Liver (tissue), 9 donors: ENCODE results near the gene SLC16A4. TPM values are rescaled to one million over a fixed set of nuclear protein-coding genes. Genes with fewer than 3 reads are reported as not detected.
A peak's percentile ranks its signal among the peaks of the same experiment; 100 is the strongest.

ENCODE experiments used
- DNase-seq: peaks from one replicate; pipeline ENCODE4 v3.0.0-alpha.2; 2017; ENCODE audit warnings: low spot score
- H3K27ac ChIP-seq, 2 donors: one replicate each; pipeline ENCODE4 v1.7.0; 2013; ENCODE audit warnings: inconsistent platforms in 2 of 2, low read length in 2 of 2, control low read depth in 1 of 2, low read depth in 1 of 2, mild to moderate bottlenecking in 1 of 2
- H3K27me3 ChIP-seq, 4 donors: one replicate each; pipeline versions ENCODE4 v1.6.1 to v1.7.0; 2013; ENCODE audit warnings: low read length in 3 of 4, inconsistent platforms in 1 of 4, mild to moderate bottlenecking in 1 of 4, moderate library complexity in 1 of 4; ENCODE audit not compliant: control insufficient read depth in 4 of 4, insufficient read depth in 4 of 4
- H3K36me3 ChIP-seq, 4 donors: one replicate each; pipeline versions ENCODE4 v1.6.1 to v1.7.0; 2013; ENCODE audit warnings: low read length in 3 of 4, mild to moderate bottlenecking in 3 of 4, low read depth in 1 of 4, moderate library complexity in 1 of 4; ENCODE audit not compliant: control insufficient read depth in 4 of 4, insufficient read depth in 3 of 4
- H3K4me1 ChIP-seq, 4 donors: one replicate each; pipeline versions ENCODE4 v1.6.1 to v1.7.0; 2013; ENCODE audit warnings: low read length in 3 of 4, mild to moderate bottlenecking in 3 of 4, moderate library complexity in 1 of 4; ENCODE audit not compliant: control insufficient read depth in 4 of 4, insufficient read depth in 4 of 4
- H3K4me3 ChIP-seq, 3 donors: one replicate each; pipeline versions ENCODE4 v1.6.1 to v1.7.0; 2013; ENCODE audit warnings: low read length in 3 of 3, control low read depth in 1 of 3, low read depth in 1 of 3, mild to moderate bottlenecking in 1 of 3
- H3K9ac ChIP-seq, 2 donors: one replicate each; pipeline ENCODE4 v1.7.0; 2013; ENCODE audit warnings: low read length in 2 of 2, mild to moderate bottlenecking in 2 of 2, moderate library complexity in 2 of 2, control low read depth in 1 of 2, low read depth in 1 of 2
- H3K9me3 ChIP-seq, 4 donors: one replicate each; pipeline versions ENCODE4 v1.6.1 to v1.7.0; 2013; ENCODE audit warnings: low read length in 3 of 4; ENCODE audit not compliant: control insufficient read depth in 4 of 4
- CTCF ChIP-seq: fragments of 150-350 bp; IDR thresholded peaks from 2 replicates; pipeline ENCODE4 v1.5.1; 2017; ENCODE audit warnings: improper control_type of control experiment, low read depth, low read length; ENCODE audit not compliant: missing input control
- EGR1 ChIP-seq, 2 donors: IDR thresholded peaks; 2 replicates each; pipeline ENCODE4 v1.6.1; 2016 to 2018; ENCODE audit warnings: antibody characterized with exemption in 2 of 2, low read depth in 2 of 2
- FOXA1 ChIP-seq: IDR thresholded peaks from 2 replicates; pipeline ENCODE4 v1.6.1; 2016; ENCODE audit warnings: antibody characterized with exemption
- FOXA2 ChIP-seq: IDR thresholded peaks from 2 replicates; pipeline ENCODE4 v1.6.1; 2016; ENCODE audit warnings: antibody characterized with exemption
- GABPA ChIP-seq, 2 donors: IDR thresholded peaks in 1 of 2; conservative IDR thresholded peaks in 1 of 2; 2 replicates each; pipeline ENCODE4 v1.6.1; 2016; ENCODE audit warnings: antibody characterized with exemption in 2 of 2, mild to moderate bottlenecking in 1 of 2, moderate library complexity in 1 of 2
- HNF4A ChIP-seq, 2 donors: conservative IDR thresholded peaks; 2 replicates each; pipeline ENCODE4 v1.6.1; 2016; ENCODE audit warnings: antibody characterized with exemption in 2 of 2, mild to moderate bottlenecking in 2 of 2
- JUND ChIP-seq, 2 donors: IDR thresholded peaks; 2 replicates each; pipeline ENCODE4 v1.6.1; 2016; ENCODE audit warnings: antibody characterized with exemption in 2 of 2
- MAX ChIP-seq: IDR thresholded peaks from 2 replicates; pipeline ENCODE4 v1.6.1; 2016; ENCODE audit warnings: antibody characterized with exemption
- NR2F2 ChIP-seq: IDR thresholded peaks from 2 replicates; pipeline ENCODE4 v1.6.1; 2016; ENCODE audit warnings: antibody characterized with exemption
- RAD21 ChIP-seq, 2 donors: IDR thresholded peaks; 2 replicates each; pipeline ENCODE4 v1.6.1; 2016; ENCODE audit warnings: antibody characterized with exemption in 2 of 2, mild to moderate bottlenecking in 2 of 2
- REST ChIP-seq: IDR thresholded peaks from 2 replicates; pipeline ENCODE4 v1.6.1; 2016; ENCODE audit warnings: antibody characterized with exemption, mild to moderate bottlenecking
- RXRA ChIP-seq, 2 donors: IDR thresholded peaks; 2 replicates each; pipeline ENCODE4 v1.6.1; 2017 to 2018; ENCODE audit warnings: antibody characterized with exemption in 2 of 2, mild to moderate bottlenecking in 1 of 2
- SP1 ChIP-seq: IDR thresholded peaks from 2 replicates; pipeline ENCODE4 v1.6.1; 2018; ENCODE audit warnings: antibody characterized with exemption, mild to moderate bottlenecking
- TAF1 ChIP-seq: conservative IDR thresholded peaks from 2 replicates; pipeline ENCODE4 v1.6.1; 2016; ENCODE audit warnings: antibody characterized with exemption, mild to moderate bottlenecking
- YY1 ChIP-seq: IDR thresholded peaks from 2 replicates; pipeline ENCODE4 v1.6.1; 2016; ENCODE audit warnings: antibody characterized with exemption, mild to moderate bottlenecking
- ZBTB33 ChIP-seq: IDR thresholded peaks from 2 replicates; pipeline ENCODE4 v1.6.1; 2016; ENCODE audit warnings: antibody characterized with exemption
- WGBS: extraction: QIAGEN DNeasy Blood & Tissue Kit; methylation state at CpG from one replicate; pipeline ENCODE4 v1.1.7; 2013; 5-methylcytosine and 5-hydroxymethylcytosine counted together
- polyA plus RNA-seq, 2 donors: library from polyadenylated mRNA; stranded (reverse) in 1 of 2; unstranded in 1 of 2; fragments of 200-250 nt in 1 of 2; fragments of >200 nt in 1 of 2; fragmentation: Nextera tagmentation in 1 of 2; extraction: Ambion mirVana in 1 of 2; gene quantifications; one replicate each; pipeline versions ENCODE4 v1.2.1 to v1.2.3, GENCODE V29; 2013 to 2015
- total RNA-seq, 2 donors: library from RNA; depleted of rRNA; stranded (reverse); fragments of >200 nt; gene quantifications; one replicate each; pipeline ENCODE4 v1.2.3, GENCODE V29; 2014
- donor health status: healthy.
- donor health status: healthy.
- donor health status: healthy.
- donor health status: healthy.
- donor health status: healthy.

Gene SLC16A4
- total and polyA plus RNA-seq, 4 donors: 0.72 to 1.8 (median 1.6) TPM

- H3K36me3 ChIP-seq: peaks cover 1 to 7% (median 4%) of the 10 kb centered on the region in 4 donors
- H3K4me3 ChIP-seq: peak overlapping the region; percentile 71 to 82 (median 78)
- H3K9ac ChIP-seq: peak overlapping the region; percentile 93 to 94
- TF ChIP-seq TAF1: no peak
- peak; percentile 32 for TF ChIP-seq MAX
- no peak for TF ChIP-seq FOXA1
- no peak for TF ChIP-seq CTCF
- no peak for TF ChIP-seq GABPA (IDR thresholded peaks at IDR 0.05 in 1 of 2, conservative IDR thresholded peaks at IDR 0.05 in 1 of 2)
- TF ChIP-seq YY1: no peak
- TF ChIP-seq ZBTB33: no peak
- no peak for TF ChIP-seq EGR1 (IDR thresholded peaks at IDR 0.05; ENCODE audit: low read depth in 2 of 2)
- peaks cover 15 to 49% (median 36%) of the 10 kb centered on the region in 4 donors for H3K4me1 ChIP-seq
- peak overlapping the region; percentile 98 to 99 for H3K27ac ChIP-seq
- no peaks in the 10 kb centered on the region for H3K27me3 ChIP-seq
- peak; percentile 65 for DNase-seq
- WGBS: under 1% methylated on average over 36 of the region's 36 CpGs
- no peaks in the 10 kb centered on the region for H3K9me3 ChIP-seq
These were observed 53.0 kb downstream of the SLC16A4 start for GRCh38 chr1:110337704-110338308.

- TF ChIP-seq HNF4A (conservative IDR thresholded peaks at IDR 0.05) (peak in 1 of 2 donors; percentile 7), SP1 (peak; percentile 15), ZBTB33 (peak; percentile 30), FOXA2 (no peak), NR2F2 (no peak), JUND (IDR thresholded peaks at IDR 0.05) (peak in 1 of 2 donors; percentile 67), RAD21 (IDR thresholded peaks at IDR 0.05) (no peak), GABPA (IDR thresholded peaks at IDR 0.05 in 1 of 2, conservative IDR thresholded peaks at IDR 0.05 in 1 of 2) (no peak), REST (no peak), RXRA (IDR thresholded peaks at IDR 0.05) (no peak)
- peaks cover 9 to 36% (median 23%) of the 10 kb centered on the region in 4 donors for H3K4me1 ChIP-seq
- H3K36me3 ChIP-seq: peaks cover 0 to 5% (median 2%) of the 10 kb centered on the region in 4 donors
- no peaks in the 10 kb centered on the region for H3K27me3 ChIP-seq
- DNase-seq: no peak
- no peak overlapping the region for H3K9ac ChIP-seq
- H3K4me3 ChIP-seq: no peak overlapping the region
- H3K27ac ChIP-seq: peak overlapping the region in 1 of 2 donors; percentile 32
- H3K9me3 ChIP-seq: no peaks in the 10 kb centered on the region
- 23% methylated on average over 1 of the region's 1 CpG for WGBS
These were observed 54.4 kb downstream of the SLC16A4 start for GRCh38 chr1:110336300-110337039.
